ENCODE data around the gene OSBP2.
A peak's percentile ranks its signal among the peaks of the same experiment; 100 is the strongest.

OSBP2 gene

GRCh38 chr22:30940685-30941362 is 246.2 kb downstream of the OSBP2 start:
- DNase-seq (ENCODE audit: low spot score), result peak; percentile 51

GRCh38 chr22:30941363-30941740 is 246.7 kb downstream of the OSBP2 start:
- no peak for DNase-seq (ENCODE audit: low spot score)

DNA sequence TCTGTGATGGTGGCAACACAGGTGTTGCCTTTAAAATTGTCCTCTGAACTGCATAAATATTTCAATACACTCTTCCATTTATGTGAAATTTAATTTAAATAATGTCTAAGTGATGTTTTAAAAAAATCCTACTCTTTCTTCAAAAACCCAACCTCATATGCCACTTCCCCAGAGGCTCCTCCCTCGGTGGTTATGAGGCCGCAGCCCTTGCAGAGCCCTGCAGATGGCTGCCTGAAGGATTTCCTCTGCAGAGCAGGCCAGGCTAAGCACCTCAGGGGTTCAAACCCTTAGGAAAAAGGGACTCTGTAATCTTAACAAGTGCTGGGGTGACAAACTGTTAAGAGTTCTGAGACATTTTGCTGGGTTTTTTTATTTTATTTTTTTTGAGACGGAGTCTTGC is 248.7 kb downstream of the OSBP2 start:
- peak; percentile 62 for DNase-seq (ENCODE audit: low spot score)

- DNase-seq (ENCODE audit: low spot score), result no peak
Observed at GRCh38 chr22:30944986-30945385, 250.3 kb downstream of the OSBP2 start.

GRCh38 chr22:30945653-30946052 is 251.0 kb downstream of the OSBP2 start:
- DNase-seq (ENCODE audit: low spot score), result no peak

GRCh38 chr22:30946354-30946753 is 251.7 kb downstream of the OSBP2 start:
- no peak for DNase-seq (ENCODE audit: low spot score)

GRCh38 chr22:30947173-30947815 is 252.6 kb downstream of the OSBP2 start:
- DNase-seq (ENCODE audit: low spot score), result no peak

- DNase-seq (ENCODE audit: low spot score), result peak; percentile 37
Observed at GRCh38 chr22:30947816-30948454, 253.3 kb downstream of the OSBP2 start.

DNA sequence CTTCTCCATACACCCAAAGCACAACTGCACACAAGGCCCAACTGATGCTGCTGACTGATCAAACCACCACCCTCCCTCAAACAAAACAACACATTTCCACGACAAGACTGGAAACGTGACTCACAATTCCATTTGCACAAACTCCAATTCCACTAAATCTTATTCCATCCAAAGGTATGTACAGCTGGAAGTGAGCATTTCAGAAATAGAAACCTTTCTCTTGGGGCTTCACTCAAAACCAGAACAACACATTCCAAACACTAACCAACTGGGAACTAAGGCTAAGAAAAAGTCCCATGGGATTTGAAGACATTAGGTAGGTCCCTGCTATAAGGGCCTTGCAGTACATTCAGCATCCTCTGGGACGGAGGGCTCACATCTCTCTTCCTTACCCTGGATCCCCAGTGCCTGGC is 254.3 kb downstream of the OSBP2 start:
- no peak for DNase-seq (ENCODE audit: low spot score)

DNA sequence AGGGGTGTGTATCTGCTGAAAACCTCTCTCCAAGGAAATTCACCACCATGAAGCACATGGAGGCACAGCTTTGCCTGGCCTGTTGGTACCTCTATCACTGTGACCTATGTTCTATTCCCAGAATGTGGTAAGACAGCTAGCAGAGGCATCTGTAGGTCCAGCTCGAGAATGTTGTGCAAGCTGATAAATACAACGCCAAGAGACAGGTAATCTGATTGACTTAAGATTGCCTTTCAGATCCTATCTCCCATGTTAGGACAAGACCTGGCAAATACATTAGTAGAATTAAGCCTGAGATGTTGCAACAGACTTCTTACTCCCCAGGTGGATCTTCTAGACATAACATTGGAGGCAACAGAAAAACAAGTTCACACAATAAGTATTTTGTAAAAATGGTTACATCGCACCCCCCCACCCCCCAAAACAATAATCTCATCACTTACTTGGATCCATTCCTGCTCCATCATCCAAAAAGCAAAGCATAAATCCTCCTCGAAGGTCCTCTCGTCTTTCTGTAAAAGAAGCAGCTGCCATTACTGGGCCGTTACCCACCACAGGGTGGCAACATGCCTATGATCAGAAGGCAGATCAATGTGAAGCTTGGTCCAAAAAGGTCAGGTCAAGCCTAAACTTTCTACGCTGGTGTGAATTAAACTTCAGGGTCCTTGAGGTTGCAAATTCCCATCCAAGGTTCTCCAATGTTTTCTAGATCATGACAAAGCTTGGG is 255.4 kb downstream of the OSBP2 start:
- no peak for DNase-seq (ENCODE audit: low spot score)

GRCh38 chr22:30953206-30953605 is 258.5 kb downstream of the OSBP2 start:
- no peak for DNase-seq (ENCODE audit: low spot score)

DNA sequence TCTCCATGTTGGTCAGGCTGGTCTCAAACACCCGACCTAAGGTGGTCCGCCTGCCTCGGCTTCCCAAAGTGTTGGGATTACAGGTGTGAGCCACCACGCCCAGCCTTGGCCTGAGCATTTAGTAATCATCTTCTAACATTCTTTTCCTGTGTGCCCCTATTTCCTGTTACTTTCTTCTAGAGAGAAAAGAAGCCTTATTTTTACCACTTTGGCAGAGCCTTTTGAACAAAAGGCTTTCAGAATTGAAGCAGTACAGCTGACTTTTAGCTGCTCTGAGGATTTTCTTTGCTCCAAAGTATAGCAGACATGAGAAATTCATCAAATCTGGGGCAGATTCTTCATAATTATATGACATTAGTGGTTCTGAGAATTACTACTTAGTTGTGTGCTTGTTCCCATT is 260.5 kb downstream of the OSBP2 start:
- no peak for DNase-seq (ENCODE audit: low spot score)
